ENCODE results near the gene PDLIM5. TPM values are rescaled to one million over a fixed set of nuclear protein-coding genes. Genes with fewer than 3 reads are reported as not detected.
A peak's percentile ranks its signal among the peaks of the same experiment; 100 is the strongest.

Gene PDLIM5
- polyA plus RNA-seq, 1 donor (not counting 4 experiments of a cell fraction or from before 2014, with no cell fraction given) = 112 TPM

DNA sequence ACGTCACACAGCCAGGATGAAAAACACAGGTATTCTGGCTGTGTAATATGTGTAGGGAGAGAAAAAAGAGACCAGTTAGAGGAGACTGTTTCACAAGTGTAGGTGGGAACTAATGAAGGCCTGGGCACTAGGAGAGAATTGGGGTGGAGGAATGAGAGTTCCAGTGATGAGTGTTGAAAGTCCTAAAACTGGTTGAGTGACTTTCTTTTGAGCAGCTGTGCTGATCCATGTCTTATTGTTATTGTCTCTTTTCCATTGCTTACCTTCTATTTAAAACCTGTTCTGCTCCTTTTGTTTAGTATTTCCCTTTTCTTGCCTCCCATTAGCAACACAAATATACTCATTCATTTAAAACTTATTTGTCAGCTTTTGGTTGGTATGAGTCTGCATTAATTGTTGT is 88.7 kb downstream of the PDLIM5 start:
- H3K79me2 ChIP-seq (ENCODE audit: control insufficient read depth, insufficient read depth, low read length) = peaks cover 56% of the 10 kb centered on the region
- dilution Hi-C loops (cut with MboI; ENCODE audit: extremely low pct_ligation_motif_present, low sequenced_read_pairs) = no loop called here

DNA sequence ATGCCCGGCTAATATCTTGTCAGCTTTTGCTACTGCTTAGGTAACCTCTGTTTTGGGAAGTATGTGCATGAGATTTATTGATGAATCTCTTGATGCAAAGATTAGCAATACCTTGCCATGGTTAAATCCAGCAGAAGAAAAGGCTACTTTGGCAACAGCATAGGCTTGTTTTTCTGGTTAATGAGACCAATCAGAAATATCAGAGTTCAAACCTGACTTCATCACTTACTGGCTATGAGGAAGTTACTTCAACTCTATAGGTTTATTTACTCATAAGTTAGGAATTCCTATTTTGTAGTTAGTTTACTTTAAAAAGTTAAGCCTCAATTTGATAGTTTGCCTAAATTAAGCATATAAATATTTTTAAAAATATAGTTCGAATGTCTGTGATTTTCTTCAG is 93.1 kb downstream of the PDLIM5 start:
- dilution Hi-C loops (cut with MboI; ENCODE audit: extremely low pct_ligation_motif_present, low sequenced_read_pairs) = no loop called here
- Histone ChIP-seq H3K27me3 (ENCODE audit: control insufficient read depth, extremely low read depth, insufficient read depth, low read length) (no peaks in the 10 kb centered on the region), H2AFZ (ENCODE audit: control insufficient read depth, low read length) (no peak overlapping the region), H3K4me3 (ENCODE audit: control insufficient read depth in 2 of 3, extremely low read depth in 1 of 3, insufficient read depth in 2 of 3, low read depth in 1 of 3, low read length in 3 of 3) (no peak overlapping the region), H3K27ac (ENCODE audit: control insufficient read depth, insufficient read depth, low read length) (peak overlapping the region; percentile 56), H3K4me1 (ENCODE audit: control insufficient read depth, extremely low read depth, insufficient read depth, low read length) (peaks cover 54% of the 10 kb centered on the region), H3K9me1 (ENCODE audit: control insufficient read depth, extremely low read depth, insufficient read depth, low read length) (no peaks in the 10 kb centered on the region), H4K20me1 (ENCODE audit: control insufficient read depth, extremely low read depth, insufficient read depth, low read length) (no peaks in the 10 kb centered on the region), H3K9me3 (ENCODE audit: control insufficient read depth, low read depth, low read length) (no peaks in the 10 kb centered on the region), H3K4me2 (ENCODE audit: control insufficient read depth, extremely low read depth, insufficient read depth, low read depth, low read length) (peak overlapping the region; percentile 15), H3K36me3 (ENCODE audit: control insufficient read depth in 2 of 2, extremely low read depth in 1 of 2, insufficient read depth in 2 of 2, low read length in 2 of 2) (peaks cover 0 to 3% of the 10 kb centered on the region in 2 experiments), H3K9ac (ENCODE audit: control insufficient read depth, extremely low read depth, insufficient read depth, low read length) (peak overlapping the region; percentile 0), H3K79me2 (ENCODE audit: control insufficient read depth, insufficient read depth, low read length) (peaks cover 54% of the 10 kb centered on the region)
- FAIRE-seq (peak; percentile 77), DNase-seq (ENCODE audit: low read depth, low spot score) (no peak)
- TF ChIP-seq CTCF (optimal IDR thresholded peaks at IDR 0.05 in 1 of 3, IDR thresholded peaks at IDR 0.05 in 1 of 3, conservative IDR thresholded peaks at IDR 0.05 in 1 of 3; ENCODE audit: extremely low read depth in 1 of 3, insufficient read depth in 2 of 3, low read length in 3 of 3) (no peak), EZH2 (IDR thresholded peaks at IDR 0.05; ENCODE audit: low read length) (no peak)

More for the DNA sequence above, 88.7 kb downstream of the PDLIM5 start:
- no peaks in the 10 kb centered on the region for H3K27me3 ChIP-seq (ENCODE audit: control insufficient read depth, extremely low read depth, insufficient read depth, low read length)
- peaks cover 35% of the 10 kb centered on the region for H3K4me1 ChIP-seq (ENCODE audit: control insufficient read depth, extremely low read depth, insufficient read depth, low read length)
- DNase-seq (ENCODE audit: low read depth, low spot score) (no peak), FAIRE-seq (peak; percentile 78)
- no peaks in the 10 kb centered on the region for H3K9me1 ChIP-seq (ENCODE audit: control insufficient read depth, extremely low read depth, insufficient read depth, low read length)
- no peak overlapping the region for H3K4me3 ChIP-seq (ENCODE audit: control insufficient read depth in 2 of 3, extremely low read depth in 1 of 3, insufficient read depth in 2 of 3, low read depth in 1 of 3, low read length in 3 of 3)
- H3K9me3 ChIP-seq (ENCODE audit: control insufficient read depth, low read depth, low read length) = no peaks in the 10 kb centered on the region
- H4K20me1 ChIP-seq (ENCODE audit: control insufficient read depth, extremely low read depth, insufficient read depth, low read length) = no peaks in the 10 kb centered on the region
- peak overlapping the region; percentile 57 for H3K27ac ChIP-seq (ENCODE audit: control insufficient read depth, insufficient read depth, low read length)
- H3K4me2 ChIP-seq (ENCODE audit: control insufficient read depth, extremely low read depth, insufficient read depth, low read depth, low read length) = peak overlapping the region; percentile 40
- H2AFZ ChIP-seq (ENCODE audit: control insufficient read depth, low read length) = no peak overlapping the region
- no peak for TF ChIP-seq EZH2 (IDR thresholded peaks at IDR 0.05; ENCODE audit: low read length)
- no peak for TF ChIP-seq CTCF (optimal IDR thresholded peaks at IDR 0.05 in 1 of 3, IDR thresholded peaks at IDR 0.05 in 1 of 3, conservative IDR thresholded peaks at IDR 0.05 in 1 of 3; ENCODE audit: extremely low read depth in 1 of 3, insufficient read depth in 2 of 3, low read length in 3 of 3)
- peaks cover 0 to 5% of the 10 kb centered on the region in 2 experiments for H3K36me3 ChIP-seq (ENCODE audit: control insufficient read depth in 2 of 2, extremely low read depth in 1 of 2, insufficient read depth in 2 of 2, low read length in 2 of 2)
- peak overlapping the region; percentile 12 for H3K9ac ChIP-seq (ENCODE audit: control insufficient read depth, extremely low read depth, insufficient read depth, low read length)
